H1 (cell line): ENCODE data around the gene AHI1. TPM values are rescaled to one million over a fixed set of nuclear protein-coding genes. Genes with fewer than 3 reads are reported as not detected.

Experiments used
- CTCF ChIA-PET: fragments of 300-600 bp; sonication (Branson Sonifier 250); formaldehyde crosslinking; loops from one replicate; lab custom pipeline; 2021; ENCODE audit not compliant: partially characterized antibody; lab: Charles Lee
- POLR2A ChIA-PET: fragments of 300-600 bp; sonication (Branson Sonifier 250); formaldehyde crosslinking; loops from one replicate; lab custom pipeline; 2021; ENCODE audit warnings: inconsistent platforms; ENCODE audit not compliant: partially characterized antibody; lab: Charles Lee
- DNase-seq, 2 experiments: peaks; one replicate each; pipeline versions ENCODE4 v3.0.0 to v3.0.0-alpha.2; 2010 to 2022; ENCODE audit warnings: low spot score in 2 of 2, low read depth in 1 of 2, mixed read lengths in 1 of 2
- FAIRE-seq: peaks from 2 replicates; lab custom pipeline; 2011; peaks lifted over from hg19 to GRCh38; lab: Jason Lieb, UNC
- H2AFZ ChIP-seq: 2 replicates; pipeline ENCODE4 v1.8.1; 2012; ENCODE audit warnings: low read length, inconsistent platforms
- H2AK5ac ChIP-seq: 2 replicates; pipeline ENCODE4 v1.6.1; 2013; ENCODE audit warnings: low read depth, low read length
- H2BK120ac ChIP-seq: replicated peaks from 2 replicates; pipeline ENCODE3; 2013; ENCODE audit warnings: low read depth, low read length, inconsistent platforms
- H2BK12ac ChIP-seq: 2 replicates; pipeline ENCODE4 v1.6.1; 2013; ENCODE audit warnings: low read depth, low read length
- H2BK15ac ChIP-seq: 2 replicates; pipeline ENCODE4 v1.6.1; 2013; ENCODE audit warnings: low read length
- H2BK20ac ChIP-seq: 2 replicates; pipeline ENCODE4 v1.6.1; 2013; ENCODE audit warnings: low read length
- H2BK5ac ChIP-seq: 2 replicates; pipeline ENCODE4 v1.6.1; 2013; ENCODE audit warnings: low read depth, low read length
- H3K14ac ChIP-seq: 2 replicates; pipeline ENCODE4 v1.6.1; 2013; ENCODE audit warnings: inconsistent platforms; ENCODE audit not compliant: insufficient read length
- H3K18ac ChIP-seq: 2 replicates; pipeline ENCODE4 v1.6.1; 2013; ENCODE audit warnings: low read length; ENCODE audit errors: extremely low read depth
- H3K23ac ChIP-seq: 2 replicates; pipeline ENCODE4 v1.6.1; 2013; ENCODE audit warnings: inconsistent platforms; ENCODE audit not compliant: insufficient read length
- H3K23me2 ChIP-seq: 2 replicates; pipeline ENCODE4 v1.6.1; 2013; ENCODE audit warnings: low read depth, low read length
- H3K27ac ChIP-seq: 2 replicates; pipeline ENCODE4 v1.6.1; 2011; ENCODE audit warnings: low read depth, low read length, inconsistent platforms
- H3K27me3 ChIP-seq, 4 experiments: replicated peaks in 1 of 4; 1 replicate in 1 of 4; 2 replicates in 3 of 4; pipeline versions ENCODE4 v1.6.1 to v1.8.1; 2011 to 2013; ENCODE audit warnings: low read length in 3 of 4, mild to moderate bottlenecking in 3 of 4, inconsistent platforms in 2 of 4, mixed read lengths in 2 of 4, moderate library complexity in 1 of 4; ENCODE audit not compliant: control insufficient read depth in 3 of 4, insufficient read depth in 3 of 4; ENCODE audit errors: extremely low read depth in 1 of 4
- H3K36me3 ChIP-seq, 4 experiments: 2 replicates each; pipeline versions ENCODE4 v1.6.1 to v1.8.1; 2011 to 2013; ENCODE audit warnings: mild to moderate bottlenecking in 4 of 4, low read length in 3 of 4, moderate library complexity in 2 of 4, control low read depth in 1 of 4, inconsistent platforms in 1 of 4; ENCODE audit not compliant: insufficient read depth in 4 of 4, control insufficient read depth in 2 of 4
- H3K4ac ChIP-seq: replicated peaks from 2 replicates; pipeline ENCODE3; 2013; ENCODE audit warnings: low read length, low read depth, mixed read lengths, inconsistent platforms; ENCODE audit not compliant: insufficient read length
- H3K4me1 ChIP-seq, 4 experiments: replicated peaks in 1 of 4; 1 replicate in 1 of 4; 2 replicates in 3 of 4; pipeline versions ENCODE4 v1.6.1 to v1.8.1; 2011 to 2013; ENCODE audit warnings: low read length in 3 of 4, inconsistent platforms in 2 of 4, mixed read lengths in 1 of 4; ENCODE audit not compliant: insufficient read depth in 4 of 4, control insufficient read depth in 3 of 4
- H3K4me2 ChIP-seq, 2 experiments: 2 replicates each; pipeline versions ENCODE4 v1.6.1 to v1.8.1; 2011 to 2013; ENCODE audit warnings: low read depth in 2 of 2, low read length in 2 of 2, control low read depth in 1 of 2, inconsistent platforms in 1 of 2, mild to moderate bottlenecking in 1 of 2; ENCODE audit not compliant: insufficient read depth in 1 of 2
- H3K4me3 ChIP-seq, 4 experiments: fragments of 200-600, 300-600 bp in 1 of 4; sonication (generic), shearing (Covaris generic), sonication (Bioruptor Twin) in 1 of 4; 2 replicates each; pipeline versions ENCODE4 v1.5.1 to v1.8.1; 2011 to 2016; ENCODE audit warnings: low read length in 4 of 4, low read depth in 3 of 4, control low read depth in 2 of 4, inconsistent platforms in 2 of 4, mild to moderate bottlenecking in 2 of 4, mixed read lengths in 1 of 4, moderate library complexity in 1 of 4; ENCODE audit not compliant: insufficient read depth in 2 of 4; ENCODE audit errors: extremely low read depth in 1 of 4
- H3K56ac ChIP-seq: replicated peaks from 2 replicates; pipeline ENCODE3; 2013; ENCODE audit warnings: low read depth, mild to moderate bottlenecking, mixed read lengths, low read length, inconsistent platforms; ENCODE audit not compliant: insufficient read length
- H3K79me1 ChIP-seq: 2 replicates; pipeline ENCODE4 v1.6.1; 2013; ENCODE audit warnings: low read depth, low read length, control low read depth
- H3K79me2 ChIP-seq, 2 experiments: 2 replicates each; pipeline versions ENCODE4 v1.6.1 to v1.8.1; 2012 to 2013; ENCODE audit warnings: low read length in 2 of 2, mild to moderate bottlenecking in 2 of 2, inconsistent platforms in 1 of 2; ENCODE audit not compliant: insufficient read depth in 2 of 2, control insufficient read depth in 1 of 2
- H3K9ac ChIP-seq, 4 experiments: replicated peaks in 1 of 4; 1 replicate in 1 of 4; 2 replicates in 3 of 4; pipeline versions ENCODE4 v1.6.1 to v1.8.1; 2011 to 2013; ENCODE audit warnings: low read depth in 3 of 4, low read length in 3 of 4, control low read depth in 2 of 4, mild to moderate bottlenecking in 2 of 4, moderate library complexity in 2 of 4, inconsistent platforms in 1 of 4; ENCODE audit errors: extremely low read depth in 1 of 4
- H3K9me3 ChIP-seq, 2 experiments: 2 replicates each; pipeline versions ENCODE4 v1.6.1 to v1.8.1; 2012 to 2013; ENCODE audit warnings: mild to moderate bottlenecking in 2 of 2, moderate library complexity in 2 of 2, control low read depth in 1 of 2, inconsistent platforms in 1 of 2, low read depth in 1 of 2, low read length in 1 of 2, mixed read lengths in 1 of 2; ENCODE audit not compliant: insufficient read depth in 2 of 2
- H4K20me1 ChIP-seq, 2 experiments: replicated peaks in 1 of 2; 2 replicates each; pipeline versions ENCODE3 to v1.8.1; 2011 to 2013; ENCODE audit warnings: inconsistent platforms in 2 of 2, low read length in 2 of 2, mild to moderate bottlenecking in 1 of 2; ENCODE audit not compliant: insufficient read depth in 2 of 2, control insufficient read depth in 1 of 2
- H4K5ac ChIP-seq: 2 replicates; pipeline ENCODE4 v1.6.1; 2013; ENCODE audit warnings: low read length, low read depth, mixed read lengths, inconsistent platforms; ENCODE audit not compliant: insufficient read length
- H4K8ac ChIP-seq: 2 replicates; pipeline ENCODE4 v1.8.0; 2013; ENCODE audit warnings: mild to moderate bottlenecking, moderate library complexity, low read length, inconsistent platforms; ENCODE audit not compliant: insufficient read depth; ENCODE audit errors: extremely low read depth
- H4K91ac ChIP-seq: replicated peaks from 2 replicates; pipeline ENCODE3; 2013; ENCODE audit warnings: low read length, mixed read lengths, inconsistent platforms; ENCODE audit not compliant: insufficient read length
- BACH1 ChIP-seq: IDR thresholded peaks from 2 replicates; pipeline ENCODE4 v1.6.1; 2012; ENCODE audit warnings: low read length, improper control_type of control experiment
- CBX8 ChIP-seq: fragments of 300-800, 300-1000 bp; sonication (generic); IDR thresholded peaks from 2 replicates; pipeline ENCODE4 v1.7.1; 2016; ENCODE audit warnings: low read depth, low read length, borderline replicate concordance
- CTCF ChIP-seq, 3 experiments: IDR thresholded peaks; 1 replicate in 2 of 3; 2 replicates in 1 of 3; pipeline versions ENCODE4 v1.5.1 to v1.6.1; 2011; ENCODE audit warnings: low read length in 3 of 3, mild to moderate bottlenecking in 3 of 3, inconsistent platforms in 2 of 3, low read depth in 1 of 3, moderate library complexity in 1 of 3; ENCODE audit not compliant: insufficient read depth in 1 of 3; ENCODE audit errors: control extremely low read depth in 1 of 3
- FOSL1 ChIP-seq: IDR thresholded peaks from 2 replicates; pipeline ENCODE4 v1.6.1; 2011; ENCODE audit warnings: mild to moderate bottlenecking, low read depth, low read length, moderate library complexity; ENCODE audit not compliant: insufficient read depth
- JUND ChIP-seq: IDR thresholded peaks from 2 replicates; pipeline ENCODE4 v1.6.1; 2011; ENCODE audit warnings: mild to moderate bottlenecking, improper control_type of control experiment, low read length
- NRF1 ChIP-seq: IDR thresholded peaks from 2 replicates; pipeline ENCODE4 v1.6.1; 2011; ENCODE audit warnings: mild to moderate bottlenecking, low read depth, low read length, improper control_type of control experiment
- POLR2A ChIP-seq, 2 experiments: IDR thresholded peaks; 1 replicate in 1 of 2; 2 replicates in 1 of 2; pipeline ENCODE4 v1.6.1; 2011; ENCODE audit warnings: low read depth in 2 of 2, low read length in 2 of 2, mild to moderate bottlenecking in 2 of 2; ENCODE audit errors: control extremely low read depth in 1 of 2
- RFX5 ChIP-seq: IDR thresholded peaks from 2 replicates; pipeline ENCODE4 v1.6.1; 2011; ENCODE audit warnings: low read depth, low read length, improper control_type of control experiment, borderline replicate concordance
- SAP30 ChIP-seq: fragments of 300-600 bp; sonication (generic); IDR thresholded peaks from 2 replicates; pipeline ENCODE4 v1.7.1; 2012; ENCODE audit warnings: low read length, moderate library complexity, mild to moderate bottlenecking, inconsistent platforms; ENCODE audit not compliant: insufficient read depth, insufficient replicate concordance
- SP2 ChIP-seq: IDR thresholded peaks from 2 replicates; pipeline ENCODE4 v1.6.1; 2012; ENCODE audit warnings: mild to moderate bottlenecking, low read length, inconsistent platforms
- SUZ12 ChIP-seq: fragments of 200-600 bp; sonication (generic); IDR thresholded peaks from 2 replicates; pipeline ENCODE4 v1.6.1; 2012; ENCODE audit warnings: mild to moderate bottlenecking, inconsistent platforms, low read length, moderate library complexity, mixed read lengths
- WGBS, 2 experiments: shearing (Covaris generic) in 1 of 2; methylation state at CpG; one replicate each; pipeline versions ENCODE4 v1.1.6 to v1.1.7; 2013 to 2015; ENCODE audit warnings: low lambda C conversion rate in 2 of 2, mixed read lengths in 2 of 2, inconsistent platforms in 1 of 2, low coverage in 1 of 2, missing lambda C conversion rate in 1 of 2; ENCODE audit not compliant: insufficient replicate concordance in 2 of 2, insufficient coverage in 1 of 2, insufficient read length in 1 of 2; ENCODE audit errors: extremely low coverage in 1 of 2, missing lambda C conversion rate in 1 of 2; 5-methylcytosine and 5-hydroxymethylcytosine counted together
- polyA plus RNA-seq, 7 experiments: library from polyadenylated mRNA; depleted of rRNA in 3 of 7; stranded (reverse) in 5 of 7; unstranded in 2 of 7; fragments of >200 nt in 5 of 7; fragments of 200-250 nt in 2 of 7; gene quantifications; 1 replicate in 5 of 7; 2 replicates in 1 of 7; 4 replicates in 1 of 7; pipeline versions ENCODE4 v1.2.1 to v1.2.3, GENCODE V29; 2011 to 2013; ENCODE audit warnings: missing spikeins in 2 of 7, mixed read lengths in 2 of 7
- total RNA-seq: library from RNA; stranded (reverse); fragmentation: NEBNext Ultra II Directional; extraction: Animal tissue kit (Norgen Biotek cat#: 25700); gene quantifications from 2 replicates; pipeline ENCODE4 v1.2.1, GENCODE V29; 2021
- TF ChIP-seq, protein P1 (sequence below): IDR thresholded peaks from 2 replicates; pipeline ENCODE4 v1.6.1; 2011; ENCODE audit warnings: low read depth, mild to moderate bottlenecking, low read length; ENCODE audit not compliant: insufficient read depth

AHI1 gene
- total and polyA plus RNA-seq, 2 of the 8 experiments (the other 6 are each of a cell fraction or from before 2014, with no cell fraction given): 4.2 to 19.6 TPM

GRCh38 chr6:135382182-135382628 is 115.3 kb downstream of the AHI1 start:
- WGBS, 2 experiments: 42 to 100% methylated on average over 1 to 2 of the region's 2 CpGs
- Histone ChIP-seq H3K56ac (no peak overlapping the region), H4K20me1 (no peaks in the 10 kb centered on the region), H3K23ac (no peak overlapping the region), H4K8ac (no peak overlapping the region), H3K79me2 (no peaks in the 10 kb centered on the region), H3K18ac (no peak overlapping the region), H3K9me3 (no peaks in the 10 kb centered on the region), H4K91ac (no peak overlapping the region), H2BK120ac (no peak overlapping the region), H2AK5ac (no peak overlapping the region), H3K27ac (no peak overlapping the region), H2BK12ac (no peak overlapping the region), H3K9ac (no peak overlapping the region), H3K4me2 (no peak overlapping the region), H3K79me1 (no peaks in the 10 kb centered on the region), H3K4me1 (peaks cover 0 to 3% (median 0%) of the 10 kb centered on the region in 4 experiments; a peak in 1 of 7 replicates), H3K4me3 (no peak overlapping the region), H4K5ac (no peak overlapping the region), H2AFZ (no peak overlapping the region), H2BK20ac (no peak overlapping the region), H2BK5ac (no peak overlapping the region), H3K14ac (no peak overlapping the region), H3K23me2 (no peaks in the 10 kb centered on the region), H3K4ac (no peak overlapping the region), H3K27me3 (no peaks in the 10 kb centered on the region), H3K36me3 (no peaks in the 10 kb centered on the region; a peak in 1 of 8 replicates), H2BK15ac (no peak overlapping the region)
- FAIRE-seq: no peak
- DNase-seq: no peak
- POLR2A ChIA-PET: no interaction called here
- CTCF ChIA-PET: interaction anchor here (0.6 kb wide), 1 partner anchor 197 kb away, joined by 3 read pairs; no protein-coding TSS in a partner anchor
- no peak for TF ChIP-seq SAP30
- TF ChIP-seq CTCF (IDR thresholded peaks at IDR 0.05; ENCODE audit: control extremely low read depth in 1 of 3, insufficient read depth in 1 of 3, low read depth in 1 of 3, low read length in 3 of 3): no peak
- TF ChIP-seq BACH1: no peak
- TF ChIP-seq POLR2A (IDR thresholded peaks at IDR 0.05; ENCODE audit: control extremely low read depth in 1 of 2, low read depth in 2 of 2, low read length in 2 of 2): no peak
- no peak for TF ChIP-seq NRF1
- no peak for TF ChIP-seq JUND
- no peak for TF ChIP-seq SUZ12
- no peak for TF ChIP-seq FOSL1
- no peak for TF ChIP-seq CBX8
- TF ChIP-seq, protein P1, sequence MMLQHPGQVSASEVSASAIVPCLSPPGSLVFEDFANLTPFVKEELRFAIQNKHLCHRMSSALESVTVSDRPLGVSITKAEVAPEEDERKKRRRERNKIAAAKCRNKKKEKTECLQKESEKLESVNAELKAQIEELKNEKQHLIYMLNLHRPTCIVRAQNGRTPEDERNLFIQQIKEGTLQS: no peak
- TF ChIP-seq RFX5: no peak
- TF ChIP-seq SP2: no peak
